VCaP (cell line): ENCODE results near the gene RBCK1.

Experiments
- H3K27ac ChIP-seq: fragments of 450-650 bp; 2 replicates; pipeline ENCODE4 v1.5.1; 2017
- CTCF ChIP-seq: fragments of 450-650 bp; conservative IDR thresholded peaks from 2 replicates; pipeline ENCODE4 v1.5.1; 2017; ENCODE audit warnings: mild to moderate bottlenecking, moderate library complexity

The RBCK1 gene

GRCh38 chr20:433300-433975 is 25.3 kb downstream of the RBCK1 start:
- 0 out of 2 replicates have a peak overlapping the region, but pooled peaks have one; percentile 37 for H3K27ac ChIP-seq
- no peak for TF ChIP-seq CTCF

GRCh38 chr20:434221-434620 is 26.1 kb downstream of the RBCK1 start:
- TF ChIP-seq CTCF: no peak
- H3K27ac ChIP-seq: peak overlapping the region; percentile 7; the same call in 1 of the 2 replicates

- peak overlapping the region; percentile 7; the same call in 1 of the 2 replicates for H3K27ac ChIP-seq
- no peak for TF ChIP-seq CTCF
These were observed 26.7 kb downstream of the RBCK1 start for GRCh38 chr20:434661-435419.

- no peak overlapping the region; the same call in 1 of the 2 replicates for H3K27ac ChIP-seq
- no peak for TF ChIP-seq CTCF
These were observed 27.5 kb downstream of the RBCK1 start for GRCh38 chr20:435558-435957.

GRCh38 chr20:436476-436875 is 28.4 kb downstream of the RBCK1 start:
- H3K27ac ChIP-seq: no peak overlapping the region
- TF ChIP-seq CTCF: no peak

- H3K27ac ChIP-seq: no peak overlapping the region
- TF ChIP-seq CTCF: no peak
These were observed 29.8 kb downstream of the RBCK1 start for GRCh38 chr20:437787-438486.
